ENCODE measurements around the gene FKBP9.

FKBP9 gene

GRCh38 chr7:32928785-32929298 is 28.4 kb upstream of the FKBP9 start:
- TF ChIP-seq, protein P1, sequence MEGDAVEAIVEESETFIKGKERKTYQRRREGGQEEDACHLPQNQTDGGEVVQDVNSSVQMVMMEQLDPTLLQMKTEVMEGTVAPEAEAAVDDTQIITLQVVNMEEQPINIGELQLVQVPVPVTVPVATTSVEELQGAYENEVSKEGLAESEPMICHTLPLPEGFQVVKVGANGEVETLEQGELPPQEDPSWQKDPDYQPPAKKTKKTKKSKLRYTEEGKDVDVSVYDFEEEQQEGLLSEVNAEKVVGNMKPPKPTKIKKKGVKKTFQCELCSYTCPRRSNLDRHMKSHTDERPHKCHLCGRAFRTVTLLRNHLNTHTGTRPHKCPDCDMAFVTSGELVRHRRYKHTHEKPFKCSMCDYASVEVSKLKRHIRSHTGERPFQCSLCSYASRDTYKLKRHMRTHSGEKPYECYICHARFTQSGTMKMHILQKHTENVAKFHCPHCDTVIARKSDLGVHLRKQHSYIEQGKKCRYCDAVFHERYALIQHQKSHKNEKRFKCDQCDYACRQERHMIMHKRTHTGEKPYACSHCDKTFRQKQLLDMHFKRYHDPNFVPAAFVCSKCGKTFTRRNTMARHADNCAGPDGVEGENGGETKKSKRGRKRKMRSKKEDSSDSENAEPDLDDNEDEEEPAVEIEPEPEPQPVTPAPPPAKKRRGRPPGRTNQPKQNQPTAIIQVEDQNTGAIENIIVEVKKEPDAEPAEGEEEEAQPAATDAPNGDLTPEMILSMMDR (conservative IDR thresholded peaks at IDR 0.05; ENCODE audit: low read depth, low read length): no peak
- no peak overlapping the region for H3K4me3 ChIP-seq (ENCODE audit: low read length)
- no peak for DNase-seq (ENCODE audit: low read depth)

DNA sequence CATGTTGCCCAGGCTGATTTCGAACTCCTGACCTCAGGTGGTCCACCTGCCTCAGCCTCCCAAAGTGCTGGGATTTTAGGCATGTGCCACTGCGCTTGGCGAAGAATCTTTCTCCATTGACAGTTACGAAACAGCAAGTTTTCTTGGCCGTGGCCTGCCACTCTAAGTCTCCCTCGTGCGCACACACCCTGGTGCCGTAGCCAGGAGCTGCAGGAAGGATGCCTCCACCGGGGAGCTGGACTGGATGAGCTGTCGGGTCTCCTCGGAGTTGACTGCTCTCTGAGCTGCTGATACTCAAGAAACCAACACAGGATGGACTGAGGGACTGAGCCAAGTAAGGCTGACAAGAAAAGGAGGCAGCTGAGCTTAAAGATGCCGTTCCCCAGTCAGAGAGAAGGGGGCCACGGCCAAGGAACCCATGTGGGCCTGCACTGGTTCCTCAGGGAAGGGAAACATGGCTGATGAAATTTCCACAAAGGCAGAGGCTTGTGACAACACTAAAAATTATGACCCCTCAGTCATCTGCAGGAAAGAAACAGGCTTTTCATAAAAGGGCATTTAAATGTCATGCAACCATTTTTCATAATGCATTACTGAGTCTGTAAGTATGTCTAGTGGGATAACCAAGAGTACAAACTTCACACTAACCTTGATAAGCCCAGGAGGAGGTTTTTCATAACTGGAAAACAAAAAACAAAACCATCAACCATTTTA is 27.7 kb upstream of the FKBP9 start:
- DNase-seq (ENCODE audit: low read depth): no peak

GRCh38 chr7:32930378-32930777 is 26.9 kb upstream of the FKBP9 start:
- no peak for DNase-seq (ENCODE audit: low read depth)
- no peak overlapping the region for H3K4me3 ChIP-seq (ENCODE audit: low read length)
- TF ChIP-seq, protein P1 (conservative IDR thresholded peaks at IDR 0.05; ENCODE audit: low read depth, low read length): no peak

More for the DNA sequence above, 27.7 kb upstream of the FKBP9 start:
- TF ChIP-seq, protein P1 (conservative IDR thresholded peaks at IDR 0.05; ENCODE audit: low read depth, low read length): no peak
- H3K4me3 ChIP-seq (ENCODE audit: low read length): no peak overlapping the region

DNA sequence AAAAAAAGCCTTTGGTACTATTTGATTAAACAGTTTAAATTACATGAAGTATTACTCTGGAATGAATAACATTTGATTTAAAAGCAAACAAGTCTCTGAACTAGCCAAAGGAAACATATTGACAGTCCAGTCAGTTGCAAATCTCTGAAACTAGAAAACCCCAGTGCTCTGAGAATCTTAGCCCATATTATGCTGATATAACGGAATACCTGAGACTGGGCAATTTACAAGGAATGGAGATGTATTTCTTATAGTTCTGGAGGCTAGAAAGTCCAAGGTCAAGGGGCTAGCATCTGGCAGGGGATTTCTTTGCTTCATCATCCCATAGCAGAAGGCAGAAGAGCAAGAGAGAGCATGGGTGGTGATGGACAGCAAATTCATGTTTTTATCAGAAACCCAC is 21.7 kb upstream of the FKBP9 start:
- DNase-seq (ENCODE audit: low read depth): no peak
- H3K4me3 ChIP-seq (ENCODE audit: low read length): no peak overlapping the region
- TF ChIP-seq, protein P1 (conservative IDR thresholded peaks at IDR 0.05; ENCODE audit: low read depth, low read length): no peak

- DNase-seq (ENCODE audit: low read depth): no peak
- no peak overlapping the region for H3K4me3 ChIP-seq (ENCODE audit: low read length)
- TF ChIP-seq, protein P1 (conservative IDR thresholded peaks at IDR 0.05; ENCODE audit: low read depth, low read length): no peak
Measured at GRCh38 chr7:32936689-32937088, 20.6 kb upstream of the FKBP9 start.

GRCh38 chr7:32937344-32938174 is 19.7 kb upstream of the FKBP9 start:
- no peak overlapping the region for H3K4me3 ChIP-seq (ENCODE audit: low read length)
- peak; percentile 17 for DNase-seq (ENCODE audit: low read depth)
- TF ChIP-seq, protein P1 (conservative IDR thresholded peaks at IDR 0.05; ENCODE audit: low read depth, low read length): no peak
